ENCODE measurements around the gene QSOX1. TPM values are rescaled to one million over a fixed set of nuclear protein-coding genes. Genes with fewer than 3 reads are reported as not detected.

The QSOX1 gene
- total RNA-seq, 4 donors from 2014 or later: 19.6 to 45.2 (median 28.4) TPM

- no peak overlapping the region for H3K27ac ChIP-seq
- 55 to 63% methylated on average over 8 to 10 of the region's 11 CpGs for WGBS, 2 donors
- no peaks in the 10 kb centered on the region for H3K4me1 ChIP-seq
- H3K4me3 ChIP-seq (replicated peaks in 1 of 3): no peak overlapping the region
- no peaks in the 10 kb centered on the region for H3K36me3 ChIP-seq
- DNase-seq: peak in 1 of 2 donors; percentile 29
- no peaks in the 10 kb centered on the region for H3K27me3 ChIP-seq
- TF ChIP-seq CTCF (IDR thresholded peaks at IDR 0.05) (no peak), POLR2A (IDR thresholded peaks at IDR 0.05) (no peak)
- intact Hi-C loops (cut with DNase I): loop anchor here (5.0 kb wide), 1 partner anchor 168 kb away; no protein-coding TSS in a partner anchor
- no peaks in the 10 kb centered on the region for H3K9me3 ChIP-seq
Measured at GRCh38 chr1:180248731-180249681, 94.3 kb downstream of the QSOX1 start.

GRCh38 chr1:180249725-180250498, 95.2 kb downstream of the QSOX1 start:
- H3K4me3 ChIP-seq (replicated peaks in 1 of 3): no peak overlapping the region
- 86 to 87% methylated on average over 13 of the region's 13 CpGs for WGBS, 2 donors
- H3K27ac ChIP-seq: no peak overlapping the region
- no peaks in the 10 kb centered on the region for H3K9me3 ChIP-seq
- intact Hi-C loops (cut with DNase I): loop anchor here (5.0 to 10.0 kb wide), 2 partner anchors 167 to 225 kb away; no protein-coding TSS in a partner anchor
- H3K27me3 ChIP-seq: no peaks in the 10 kb centered on the region
- no peaks in the 10 kb centered on the region for H3K36me3 ChIP-seq
- H3K4me1 ChIP-seq: no peaks in the 10 kb centered on the region
- no peak for DNase-seq
- no peak for TF ChIP-seq POLR2A (IDR thresholded peaks at IDR 0.05)
- TF ChIP-seq CTCF (IDR thresholded peaks at IDR 0.05): no peak

- Histone ChIP-seq H3K4me1 (no peaks in the 10 kb centered on the region), H3K9me3 (no peaks in the 10 kb centered on the region), H3K27me3 (no peaks in the 10 kb centered on the region), H3K4me3 (replicated peaks in 1 of 3) (no peak overlapping the region), H3K36me3 (no peaks in the 10 kb centered on the region), H3K27ac (no peak overlapping the region)
- intact Hi-C loops (cut with DNase I): loop anchor here (10.0 kb wide), 1 partner anchor 224 kb away; no protein-coding TSS in a partner anchor
- no peak for TF ChIP-seq POLR2A (IDR thresholded peaks at IDR 0.05)
- TF ChIP-seq CTCF (IDR thresholded peaks at IDR 0.05): no peak
- DNase-seq: no peak
- WGBS, 2 donors: 89 to 95% methylated on average over 7 of the region's 7 CpGs
Measured at GRCh38 chr1:180250499-180250770, 95.8 kb downstream of the QSOX1 start.

GRCh38 chr1:180250883-180251509, 96.3 kb downstream of the QSOX1 start:
- Histone ChIP-seq H3K36me3 (no peaks in the 10 kb centered on the region), H3K4me3 (replicated peaks in 1 of 3) (no peak overlapping the region), H3K4me1 (no peaks in the 10 kb centered on the region), H3K9me3 (no peaks in the 10 kb centered on the region), H3K27me3 (no peaks in the 10 kb centered on the region), H3K27ac (no peak overlapping the region)
- intact Hi-C loops (cut with DNase I): loop anchor here (10.0 kb wide), 1 partner anchor 224 kb away; no protein-coding TSS in a partner anchor
- no peak for DNase-seq
- WGBS, 2 donors: 78 to 82% methylated on average over 13 to 16 of the region's 16 CpGs
- no peak for TF ChIP-seq CTCF (IDR thresholded peaks at IDR 0.05)
- no peak for TF ChIP-seq POLR2A (IDR thresholded peaks at IDR 0.05)

Data from thyroid gland (tissue), 4 donors.